Effector memory CD4-positive, alpha-beta T cell (primary cell): Measurements from ENCODE around the gene ARL17B.
"Not testable (repeated sequence)": the region's sequence is repeated elsewhere in the genome, so short reads cannot be mapped to it uniquely, and the experiment has no call there.

Experiments
- DNase-seq, 3 donors: peaks; one replicate each; pipeline ENCODE4 v3.0.0-alpha.2; 2020
- H3K27ac ChIP-seq: 2 replicates; pipeline ENCODE4 v1.7.0; 2013; ENCODE audit warnings: mild to moderate bottlenecking, low read length, moderate library complexity; ENCODE audit not compliant: insufficient read depth, poor library complexity, severe bottlenecking
- H3K27me3 ChIP-seq: replicated peaks from 2 replicates; pipeline ENCODE4 v1.7.0; 2013; ENCODE audit warnings: mild to moderate bottlenecking, low read length; ENCODE audit not compliant: insufficient read depth, control insufficient read depth, poor library complexity, severe bottlenecking
- H3K36me3 ChIP-seq: 2 replicates; pipeline ENCODE4 v1.7.0; 2013; ENCODE audit warnings: mild to moderate bottlenecking, low read length, moderate library complexity; ENCODE audit not compliant: control insufficient read depth, insufficient read depth
- H3K4me1 ChIP-seq: 2 replicates; pipeline ENCODE4 v1.7.0; 2013; ENCODE audit warnings: low read length, mild to moderate bottlenecking; ENCODE audit not compliant: control insufficient read depth, insufficient read depth, poor library complexity, severe bottlenecking
- H3K4me3 ChIP-seq: 2 replicates; pipeline ENCODE4 v1.7.0; 2013; ENCODE audit warnings: low read length, low read depth, mild to moderate bottlenecking; ENCODE audit not compliant: insufficient read depth, poor library complexity, severe bottlenecking
- H3K9me3 ChIP-seq: 2 replicates; pipeline ENCODE4 v1.7.0; 2013; ENCODE audit warnings: mild to moderate bottlenecking, low read length, moderate library complexity; ENCODE audit not compliant: control insufficient read depth

The ARL17B gene

DNA sequence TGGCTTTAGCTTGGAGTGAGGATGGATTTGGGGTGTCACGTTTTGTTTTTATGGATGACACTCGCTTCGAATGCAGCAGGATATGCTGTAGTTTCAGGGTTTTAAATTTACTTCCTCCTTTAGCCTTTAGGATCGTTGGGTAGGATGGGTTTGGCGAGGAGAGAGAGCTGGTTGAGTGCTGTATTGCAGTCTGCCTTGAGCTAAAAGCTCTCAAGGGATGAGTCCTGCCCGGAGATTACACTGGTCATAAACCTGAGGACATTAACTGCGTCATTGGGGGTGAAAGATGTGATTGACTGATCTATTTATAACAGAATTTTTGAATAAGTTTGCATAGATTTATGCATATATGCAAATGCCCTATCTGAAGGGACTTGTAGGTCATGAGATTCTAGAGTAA is 11.9 kb upstream of the ARL17B start:
- H3K27me3 ChIP-seq, H3K9me3 ChIP-seq, H3K36me3 ChIP-seq, H3K4me1 ChIP-seq, DNase-seq, H3K4me3 ChIP-seq, H3K27ac ChIP-seq: not testable (repeated sequence)

DNA sequence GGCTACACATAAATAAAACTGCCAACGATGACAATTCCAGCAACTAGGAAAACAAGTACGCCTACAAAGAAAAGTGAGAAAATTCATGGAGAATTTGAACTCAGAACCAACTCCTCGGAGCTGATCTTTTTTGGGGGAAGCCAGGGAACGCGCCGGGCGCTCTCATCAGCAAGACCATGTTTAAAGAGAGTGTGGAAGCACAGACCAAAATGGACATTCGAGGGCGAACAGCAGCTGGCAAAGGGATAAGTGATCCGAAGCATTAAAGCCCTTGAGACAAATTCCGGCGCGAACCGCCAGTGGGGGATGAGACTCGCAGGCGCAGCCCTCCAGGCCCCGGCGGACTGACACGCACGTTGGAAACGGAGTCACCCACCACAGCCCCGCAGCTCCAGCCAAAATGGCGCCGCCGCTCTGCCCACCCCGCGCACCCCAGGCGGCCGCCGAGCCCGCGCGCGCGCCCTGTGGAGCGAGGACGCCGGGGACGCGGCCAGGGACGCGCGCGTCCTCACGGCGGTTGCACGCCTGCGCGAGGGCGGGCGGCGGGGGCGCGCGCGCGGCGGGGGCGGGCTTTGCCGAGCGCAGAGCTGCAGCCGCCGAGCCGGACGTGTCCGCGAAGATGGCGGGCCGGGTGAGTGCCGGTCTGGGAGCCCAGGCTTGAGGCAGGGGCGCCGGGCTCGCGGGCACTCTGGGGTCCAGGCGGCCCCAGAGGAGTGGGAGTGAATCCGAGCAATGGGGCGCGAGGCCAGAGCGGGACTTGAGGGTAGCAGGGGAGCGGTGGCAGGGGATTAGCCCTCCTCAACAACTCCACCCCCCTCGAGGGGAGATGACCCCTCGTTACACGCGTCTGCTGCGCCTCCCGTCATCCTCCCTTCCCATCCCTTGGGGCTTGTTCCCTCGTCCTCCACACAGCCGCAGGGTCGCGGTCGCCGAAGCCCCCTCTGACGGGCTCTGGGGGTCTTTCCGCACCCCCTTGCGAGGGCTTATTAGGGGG is 11.0 kb upstream of the ARL17B start:
- not testable (repeated sequence) for H3K36me3 ChIP-seq, H3K27me3 ChIP-seq, H3K4me1 ChIP-seq, H3K9me3 ChIP-seq, H3K27ac ChIP-seq, DNase-seq, H3K4me3 ChIP-seq

DNA sequence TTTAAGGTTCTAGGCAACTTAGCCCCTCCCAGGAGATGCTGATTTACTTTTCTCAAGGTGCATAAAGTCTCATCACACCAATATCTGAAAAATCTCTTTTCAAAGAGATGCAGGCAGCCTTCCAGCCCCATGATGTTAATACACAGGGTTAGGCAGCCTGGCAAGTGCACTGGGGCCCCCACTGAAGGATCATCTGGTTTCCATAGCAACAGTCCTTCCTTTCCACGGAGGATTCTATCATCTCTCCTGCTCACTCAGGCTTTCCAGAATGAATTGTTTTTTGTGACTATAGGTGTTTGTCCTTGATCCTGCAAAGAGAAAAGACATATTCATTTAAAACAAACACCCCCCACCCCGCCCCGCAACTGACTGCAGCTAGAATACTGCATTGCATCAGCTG is 6.0 kb upstream of the ARL17B start:
- not testable (repeated sequence) for H3K36me3 ChIP-seq, H3K4me1 ChIP-seq, H3K27me3 ChIP-seq, H3K9me3 ChIP-seq, H3K4me3 ChIP-seq, H3K27ac ChIP-seq, DNase-seq

DNA sequence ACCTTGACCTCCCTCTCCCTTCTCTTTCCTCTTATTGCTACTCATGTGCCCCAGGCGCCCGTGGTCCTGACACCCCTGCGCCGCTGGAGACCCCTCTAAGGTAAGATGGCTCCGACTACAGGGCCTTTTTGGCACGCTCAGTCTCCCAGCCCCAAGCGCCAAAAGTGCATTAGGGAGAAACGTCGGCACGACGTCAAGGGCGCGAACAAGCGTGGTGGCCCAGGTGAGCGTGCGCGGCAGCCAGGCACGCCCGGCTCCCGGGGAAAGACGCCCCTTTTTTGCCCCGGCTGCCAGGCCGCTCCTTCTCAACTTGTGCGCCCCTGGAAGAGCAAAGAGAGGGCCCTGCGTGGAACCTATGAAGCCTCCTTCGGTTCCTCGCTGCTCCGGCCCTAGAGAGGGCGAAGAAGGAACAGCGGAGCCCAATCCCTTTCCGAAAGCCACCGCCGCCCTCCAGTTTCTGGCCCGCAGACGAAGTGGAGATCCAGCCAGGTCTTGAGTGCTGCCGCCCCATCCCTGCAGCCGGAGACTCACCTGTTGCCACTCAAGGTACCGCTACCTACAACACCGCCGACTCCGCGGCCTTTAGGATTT is 326 bp downstream of the ARL17B start:
- H3K27ac ChIP-seq, H3K27me3 ChIP-seq, H3K9me3 ChIP-seq, H3K36me3 ChIP-seq, H3K4me1 ChIP-seq, H3K4me3 ChIP-seq, DNase-seq: not testable (repeated sequence)

DNA sequence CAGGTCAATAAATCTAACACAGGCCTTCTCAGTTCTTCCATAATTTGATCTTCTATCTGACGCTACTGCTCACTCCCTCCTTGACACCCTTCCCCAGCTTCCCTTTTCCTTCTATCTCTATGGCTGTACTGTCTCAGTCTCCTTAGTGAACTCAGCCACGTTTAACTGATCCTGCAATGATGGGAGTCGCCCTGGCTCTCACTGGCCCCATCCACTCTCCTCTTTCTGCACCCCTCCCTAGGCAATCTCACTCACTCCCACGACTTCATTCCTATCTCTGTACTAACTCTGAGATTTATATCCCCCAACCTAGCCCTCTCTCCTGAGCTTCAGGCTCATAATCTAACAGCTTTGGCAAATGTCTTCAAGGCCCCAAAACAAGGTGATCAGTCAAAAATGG is 7.7 kb downstream of the ARL17B start:
- H3K4me1 ChIP-seq, H3K27me3 ChIP-seq, H3K27ac ChIP-seq, H3K9me3 ChIP-seq, H3K36me3 ChIP-seq, H3K4me3 ChIP-seq, DNase-seq: not testable (repeated sequence)

DNA sequence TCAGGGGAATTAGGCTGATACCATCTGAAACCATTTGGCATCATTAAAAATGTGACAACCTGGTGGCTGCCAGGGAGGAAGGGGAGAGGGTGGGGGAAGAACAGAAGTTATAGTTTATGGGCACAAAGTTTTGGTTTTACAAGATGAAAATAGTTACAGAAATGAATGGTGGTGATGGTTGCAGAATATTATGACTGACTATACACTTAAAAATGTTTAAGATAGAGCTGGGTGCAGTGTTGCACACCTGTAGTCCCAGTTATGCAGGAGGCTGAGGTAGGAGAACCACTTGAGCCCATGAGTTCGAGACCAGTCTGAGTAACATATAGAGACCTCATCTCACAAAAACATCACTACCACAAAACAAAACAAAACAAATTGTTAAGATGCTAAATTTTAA is 12.5 kb downstream of the ARL17B start:
- H3K4me1 ChIP-seq, H3K36me3 ChIP-seq, H3K4me3 ChIP-seq, H3K27ac ChIP-seq, H3K9me3 ChIP-seq, DNase-seq, H3K27me3 ChIP-seq: not testable (repeated sequence)

DNA sequence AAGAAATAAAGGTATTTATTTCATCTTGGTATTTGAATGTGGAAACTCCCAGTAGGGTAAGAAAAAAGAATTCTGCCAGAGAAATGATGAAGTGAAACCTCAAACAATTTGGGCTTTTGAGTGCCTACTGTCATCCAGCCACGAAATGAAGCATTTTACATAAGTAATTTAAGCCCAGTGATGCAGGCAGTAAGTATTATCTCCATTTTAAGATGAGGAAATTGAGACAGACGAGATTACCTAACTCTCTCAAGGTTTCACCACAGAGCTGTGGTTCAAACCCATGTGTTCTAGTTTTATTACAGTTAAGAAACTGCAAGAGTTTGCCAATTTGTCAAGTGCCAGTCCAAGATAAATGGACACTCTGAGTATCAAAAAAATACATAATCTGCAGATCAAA is 13.2 kb downstream of the ARL17B start:
- not testable (repeated sequence) for H3K36me3 ChIP-seq, H3K27me3 ChIP-seq, DNase-seq, H3K4me1 ChIP-seq, H3K9me3 ChIP-seq, H3K27ac ChIP-seq, H3K4me3 ChIP-seq

DNA sequence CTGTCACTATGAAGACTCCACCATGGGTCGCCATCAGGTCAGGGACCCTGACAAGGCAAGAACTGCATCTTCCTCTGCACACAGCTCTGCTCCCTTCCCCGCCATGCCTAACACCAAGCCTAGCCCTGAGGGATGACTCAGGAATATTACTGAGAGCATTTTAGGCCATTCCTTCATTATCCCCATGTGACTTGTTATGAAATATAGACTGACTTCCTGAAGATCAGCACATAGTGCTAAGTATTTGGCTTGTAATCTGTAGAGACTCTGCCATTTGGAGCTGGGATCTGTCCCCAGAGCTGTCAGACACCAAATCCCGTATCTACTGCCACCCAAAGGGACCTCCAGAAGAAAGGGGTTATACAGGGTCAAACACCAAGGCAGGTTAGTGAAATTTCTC is 19.4 kb downstream of the ARL17B start:
- not testable (repeated sequence) for H3K4me1 ChIP-seq, H3K27me3 ChIP-seq, H3K4me3 ChIP-seq, DNase-seq, H3K36me3 ChIP-seq, H3K9me3 ChIP-seq, H3K27ac ChIP-seq

DNA sequence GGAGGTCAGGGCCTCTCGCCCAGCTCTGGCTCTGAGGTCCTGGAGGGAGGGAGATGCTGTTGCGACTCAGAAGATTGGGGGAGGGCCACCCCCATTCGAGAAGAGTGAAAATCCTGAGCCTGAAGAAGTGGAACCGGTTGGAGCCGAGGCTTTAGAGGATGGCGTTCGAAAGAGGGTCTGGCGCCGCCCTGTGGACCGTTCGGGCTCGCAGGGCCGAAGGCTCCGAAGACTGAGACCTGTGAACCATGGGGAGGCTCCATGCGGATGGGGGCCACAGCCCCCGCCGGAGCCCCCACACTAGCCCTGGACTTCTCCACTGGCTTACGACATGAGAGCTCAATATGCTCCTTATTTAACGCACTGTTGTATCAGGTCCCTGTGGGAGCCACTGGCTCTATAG is 20.3 kb downstream of the ARL17B start:
- not testable (repeated sequence) for H3K27me3 ChIP-seq, H3K4me3 ChIP-seq, H3K4me1 ChIP-seq, DNase-seq, H3K9me3 ChIP-seq, H3K27ac ChIP-seq, H3K36me3 ChIP-seq

DNA sequence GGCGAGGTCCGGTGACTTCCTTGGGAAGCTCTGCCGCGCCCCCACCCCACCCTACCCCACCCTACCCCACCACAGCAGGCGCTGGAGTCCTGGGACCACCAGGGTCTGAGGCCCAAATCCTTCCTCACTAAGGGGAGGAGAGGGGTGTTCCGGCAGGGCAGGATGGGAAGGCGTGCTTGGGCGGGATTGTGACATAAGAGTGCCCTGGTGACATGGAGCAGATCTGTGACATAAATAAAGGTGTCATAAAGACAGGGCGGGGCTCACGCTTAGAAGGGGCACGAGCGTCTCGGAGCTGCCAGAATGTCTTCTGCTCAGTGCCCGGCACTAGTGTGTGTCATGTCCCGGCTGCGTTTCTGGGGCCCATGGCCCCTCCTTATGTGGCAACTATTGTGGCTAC is 66.7 kb downstream of the ARL17B start, which contains the start of gene LRRC37A:
LRRC37A (plus strand) TSS at position 301 of the 400 bp plus-strand sequence; CDS start at position 304, 3 bp downstream.
- DNase-seq, H3K9me3 ChIP-seq, H3K4me3 ChIP-seq, H3K36me3 ChIP-seq, H3K27me3 ChIP-seq, H3K27ac ChIP-seq, H3K4me1 ChIP-seq: not testable (repeated sequence)
